Keratinocyte (primary cell): ENCODE results near the gene RAD21L1.
"Not testable (repeated sequence)": the region's sequence is repeated elsewhere in the genome, so short reads cannot be mapped to it uniquely, and the experiment has no call there.

Source experiments
- EZH2 ChIP-seq: IDR thresholded peaks from one replicate; pipeline ENCODE4 v1.6.1; 2012; ENCODE audit warnings: inconsistent platforms, mild to moderate bottlenecking, low read length, moderate library complexity
- TF ChIP-seq, protein P1 (sequence below), 3 experiments: IDR thresholded peaks in 1 of 3; conservative IDR thresholded peaks in 1 of 3; optimal IDR thresholded peaks in 1 of 3; 2 replicates in 2 of 3; 3 replicates in 1 of 3; pipeline versions ENCODE3 to v1.5.1; 2011; ENCODE audit warnings: low read length in 3 of 3, mild to moderate bottlenecking in 3 of 3, moderate library complexity in 2 of 3, control low read depth in 1 of 3, inconsistent platforms in 1 of 3; ENCODE audit not compliant: insufficient read depth in 2 of 3; ENCODE audit errors: extremely low read depth in 1 of 3

DNA sequence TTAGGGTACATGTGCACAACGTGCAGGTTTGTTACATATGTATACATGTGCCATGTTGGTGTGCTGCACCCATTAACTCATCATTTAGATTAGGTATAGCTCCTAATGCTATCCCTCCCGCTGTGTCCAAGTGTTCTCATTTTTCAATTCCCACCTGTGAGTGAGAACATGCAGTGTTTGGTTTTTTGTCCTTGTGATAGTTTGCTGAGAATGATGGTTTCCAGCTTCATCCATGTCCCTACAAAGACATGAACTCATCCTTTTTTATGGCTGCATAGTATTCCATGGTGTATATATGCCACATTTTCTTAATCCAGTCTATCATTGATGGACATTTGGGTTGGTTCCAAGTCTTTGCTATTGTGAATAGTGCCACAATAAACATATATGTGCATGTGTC, 24.4 kb downstream of the RAD21L1 start:
- TF ChIP-seq, protein P1, sequence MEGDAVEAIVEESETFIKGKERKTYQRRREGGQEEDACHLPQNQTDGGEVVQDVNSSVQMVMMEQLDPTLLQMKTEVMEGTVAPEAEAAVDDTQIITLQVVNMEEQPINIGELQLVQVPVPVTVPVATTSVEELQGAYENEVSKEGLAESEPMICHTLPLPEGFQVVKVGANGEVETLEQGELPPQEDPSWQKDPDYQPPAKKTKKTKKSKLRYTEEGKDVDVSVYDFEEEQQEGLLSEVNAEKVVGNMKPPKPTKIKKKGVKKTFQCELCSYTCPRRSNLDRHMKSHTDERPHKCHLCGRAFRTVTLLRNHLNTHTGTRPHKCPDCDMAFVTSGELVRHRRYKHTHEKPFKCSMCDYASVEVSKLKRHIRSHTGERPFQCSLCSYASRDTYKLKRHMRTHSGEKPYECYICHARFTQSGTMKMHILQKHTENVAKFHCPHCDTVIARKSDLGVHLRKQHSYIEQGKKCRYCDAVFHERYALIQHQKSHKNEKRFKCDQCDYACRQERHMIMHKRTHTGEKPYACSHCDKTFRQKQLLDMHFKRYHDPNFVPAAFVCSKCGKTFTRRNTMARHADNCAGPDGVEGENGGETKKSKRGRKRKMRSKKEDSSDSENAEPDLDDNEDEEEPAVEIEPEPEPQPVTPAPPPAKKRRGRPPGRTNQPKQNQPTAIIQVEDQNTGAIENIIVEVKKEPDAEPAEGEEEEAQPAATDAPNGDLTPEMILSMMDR (optimal IDR thresholded peaks at IDR 0.05 in 1 of 3, IDR thresholded peaks at IDR 0.05 in 1 of 3, conservative IDR thresholded peaks at IDR 0.05 in 1 of 3; ENCODE audit: extremely low read depth in 1 of 3, insufficient read depth in 2 of 3, low read length in 3 of 3), result not testable (repeated sequence)
- not testable (repeated sequence) for TF ChIP-seq EZH2
